Measurements from ENCODE around the gene TTYH2. TPM values are rescaled to one million over a fixed set of nuclear protein-coding genes. Genes with fewer than 3 reads are reported as not detected.

Gene TTYH2
- total RNA-seq, 4 donors from 2014 or later, result 12.4 to 24.7 (median 18.8) TPM

GRCh38 chr17:74231928-74232907, 18.8 kb downstream of the TTYH2 start:
- TF ChIP-seq POLR2A (IDR thresholded peaks at IDR 0.05), result no peak
- TF ChIP-seq, protein P1, sequence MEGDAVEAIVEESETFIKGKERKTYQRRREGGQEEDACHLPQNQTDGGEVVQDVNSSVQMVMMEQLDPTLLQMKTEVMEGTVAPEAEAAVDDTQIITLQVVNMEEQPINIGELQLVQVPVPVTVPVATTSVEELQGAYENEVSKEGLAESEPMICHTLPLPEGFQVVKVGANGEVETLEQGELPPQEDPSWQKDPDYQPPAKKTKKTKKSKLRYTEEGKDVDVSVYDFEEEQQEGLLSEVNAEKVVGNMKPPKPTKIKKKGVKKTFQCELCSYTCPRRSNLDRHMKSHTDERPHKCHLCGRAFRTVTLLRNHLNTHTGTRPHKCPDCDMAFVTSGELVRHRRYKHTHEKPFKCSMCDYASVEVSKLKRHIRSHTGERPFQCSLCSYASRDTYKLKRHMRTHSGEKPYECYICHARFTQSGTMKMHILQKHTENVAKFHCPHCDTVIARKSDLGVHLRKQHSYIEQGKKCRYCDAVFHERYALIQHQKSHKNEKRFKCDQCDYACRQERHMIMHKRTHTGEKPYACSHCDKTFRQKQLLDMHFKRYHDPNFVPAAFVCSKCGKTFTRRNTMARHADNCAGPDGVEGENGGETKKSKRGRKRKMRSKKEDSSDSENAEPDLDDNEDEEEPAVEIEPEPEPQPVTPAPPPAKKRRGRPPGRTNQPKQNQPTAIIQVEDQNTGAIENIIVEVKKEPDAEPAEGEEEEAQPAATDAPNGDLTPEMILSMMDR (IDR thresholded peaks at IDR 0.05), result no peak
- Histone ChIP-seq H3K4me1 (peaks cover 40 to 50% of the 10 kb centered on the region in 2 donors), H3K27ac (peak overlapping the region in 1 of 3 donors; percentile 72), H3K4me3 (replicated peaks in 1 of 3) (no peak overlapping the region), H3K9me3 (no peaks in the 10 kb centered on the region), H3K27me3 (no peaks in the 10 kb centered on the region), H3K36me3 (peaks cover 0 to 6% of the 10 kb centered on the region in 2 donors)
- WGBS, 2 donors, result 86 to 92% methylated on average over 11 to 17 of the region's 17 CpGs
- intact Hi-C loops (cut with DNase I), result no loop called here
- no peak for DNase-seq

- DNase-seq, result peak; percentile 66 to 77
- H3K27me3 ChIP-seq, result no peaks in the 10 kb centered on the region
- intact Hi-C loops (cut with DNase I), result no loop called here
- H3K9me3 ChIP-seq, result no peaks in the 10 kb centered on the region
- H3K27ac ChIP-seq, result peak overlapping the region; percentile 39 to 72 (median 57)
- H3K4me3 ChIP-seq (replicated peaks in 1 of 3), result no peak overlapping the region
- no peak for TF ChIP-seq POLR2A (IDR thresholded peaks at IDR 0.05)
- TF ChIP-seq, protein P1 (IDR thresholded peaks at IDR 0.05), result no peak
- 40 to 47% methylated on average over 7 to 8 of the region's 8 CpGs for WGBS, 2 donors
- peaks cover 47 to 58% of the 10 kb centered on the region in 2 donors for H3K4me1 ChIP-seq
- peaks cover 0 to 6% of the 10 kb centered on the region in 2 donors for H3K36me3 ChIP-seq
Measured at GRCh38 chr17:74233937-74234336, 20.6 kb downstream of the TTYH2 start.

DNA sequence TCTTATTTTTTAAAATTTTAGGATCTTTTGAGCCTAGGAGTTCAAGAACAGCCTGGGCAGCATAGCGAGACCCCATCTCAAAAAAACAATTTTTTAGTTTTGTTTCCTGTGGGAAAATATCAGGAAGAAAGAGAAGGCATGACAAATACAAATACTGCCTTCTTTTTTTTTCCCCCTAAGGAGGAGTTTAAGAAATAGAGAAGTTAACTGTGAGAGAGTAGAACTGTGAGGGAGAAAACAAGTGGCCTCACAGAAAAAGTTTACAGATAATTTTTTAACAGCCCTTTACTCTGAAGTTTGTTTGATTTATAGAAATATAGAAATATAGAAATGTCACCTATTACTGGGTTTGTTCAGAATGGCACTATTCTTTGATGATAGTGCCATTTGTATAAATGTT, 21.1 kb downstream of the TTYH2 start:
- 82 to 85% methylated on average over 1 of the region's 1 CpG for WGBS, 2 donors
- Histone ChIP-seq H3K9me3 (no peaks in the 10 kb centered on the region), H3K27me3 (no peaks in the 10 kb centered on the region), H3K4me3 (replicated peaks in 1 of 3) (no peak overlapping the region), H3K27ac (peak overlapping the region; percentile 39 to 72 (median 57)), H3K4me1 (peaks cover 47 to 64% of the 10 kb centered on the region in 2 donors), H3K36me3 (peaks cover 0 to 6% of the 10 kb centered on the region in 2 donors)
- intact Hi-C loops (cut with DNase I), result no loop called here
- no peak for DNase-seq
- TF ChIP-seq, protein P1 (IDR thresholded peaks at IDR 0.05), result no peak
- TF ChIP-seq POLR2A (IDR thresholded peaks at IDR 0.05), result no peak

GRCh38 chr17:74235040-74235581, 21.7 kb downstream of the TTYH2 start:
- H3K4me1 ChIP-seq, result peaks cover 47 to 70% of the 10 kb centered on the region in 2 donors
- intact Hi-C loops (cut with DNase I), result no loop called here
- peaks cover 0 to 6% of the 10 kb centered on the region in 2 donors for H3K36me3 ChIP-seq
- H3K4me3 ChIP-seq (replicated peaks in 1 of 3), result no peak overlapping the region
- DNase-seq, result peak; percentile 67 to 75
- TF ChIP-seq POLR2A (IDR thresholded peaks at IDR 0.05), result peak in 1 of 2 donors; percentile 6
- TF ChIP-seq, protein P1 (IDR thresholded peaks at IDR 0.05), result no peak
- H3K27ac ChIP-seq, result peak overlapping the region; percentile 39 to 72 (median 57)
- H3K27me3 ChIP-seq, result no peaks in the 10 kb centered on the region
- H3K9me3 ChIP-seq, result no peaks in the 10 kb centered on the region
- WGBS, 2 donors, result 25 to 27% methylated on average over 19 of the region's 19 CpGs
